ENCODE results near the gene PCSK1.
"Not testable (repeated sequence)": the region's sequence is repeated elsewhere in the genome, so short reads cannot be mapped to it uniquely, and the experiment has no call there.

The PCSK1 gene

DNA sequence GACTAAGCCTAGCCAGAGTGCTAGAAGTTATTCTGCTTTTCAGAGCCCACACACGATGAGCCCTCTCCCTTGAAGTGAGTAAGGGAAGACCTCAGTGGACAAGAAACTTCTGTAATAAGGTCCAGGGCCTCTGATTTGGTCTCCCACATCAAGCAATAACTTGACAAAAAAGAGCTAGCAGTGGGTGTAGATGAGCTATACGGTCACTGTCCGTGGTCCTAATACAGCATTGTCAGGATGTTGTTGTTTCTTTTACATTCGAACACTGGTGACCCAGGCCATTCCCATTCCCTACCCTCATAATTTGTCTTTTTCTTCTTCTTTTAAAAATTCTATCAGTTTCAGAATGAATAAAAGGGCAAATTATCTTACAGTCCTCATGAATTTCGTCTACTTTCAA, 5.2 kb downstream of the PCSK1 start:
- no peak for DNase-seq (ENCODE audit: extremely low read depth in 1 of 2, low read depth in 1 of 2)

DNA sequence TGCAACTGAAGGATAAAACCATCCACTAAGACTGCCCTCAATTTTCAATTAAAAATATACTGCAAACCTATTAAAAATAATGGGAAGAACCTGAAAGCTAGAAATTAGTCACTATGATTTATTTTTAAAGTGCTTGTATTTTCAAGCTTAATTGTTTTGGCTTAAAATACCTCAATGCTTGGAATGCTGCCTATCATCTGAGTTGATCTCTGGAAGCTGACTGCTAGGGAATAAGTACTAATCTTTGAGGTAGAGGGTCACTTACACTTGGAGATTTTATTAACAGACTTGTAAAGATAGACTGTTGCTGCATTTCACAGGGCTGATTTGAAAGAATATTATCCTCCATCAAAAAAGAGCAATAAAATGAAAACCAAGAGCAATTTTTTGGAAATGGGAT, 6.2 kb downstream of the PCSK1 start:
- no peak for DNase-seq (ENCODE audit: extremely low read depth in 1 of 2, low read depth in 1 of 2)

DNA sequence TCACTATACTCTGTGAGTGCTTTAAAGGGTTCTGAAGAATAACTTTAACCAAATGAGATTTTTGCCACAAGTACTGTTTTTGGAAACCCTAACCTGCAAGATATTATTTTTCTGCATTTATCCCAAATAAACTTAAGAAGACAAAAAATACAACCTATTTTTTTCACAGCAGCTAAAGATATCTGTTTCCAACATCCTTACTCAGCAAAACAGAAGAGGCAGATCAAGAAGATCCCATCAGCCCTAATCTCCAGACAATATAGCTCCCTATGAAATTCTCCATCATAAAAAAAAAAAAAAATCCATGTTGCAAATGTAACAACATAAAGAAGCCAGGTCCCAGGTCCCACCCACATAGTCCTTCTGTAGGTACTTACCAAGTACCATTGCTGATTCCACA, 7.6 kb downstream of the PCSK1 start:
- DNase-seq (ENCODE audit: extremely low read depth in 1 of 2, low read depth in 1 of 2), result no peak

DNA sequence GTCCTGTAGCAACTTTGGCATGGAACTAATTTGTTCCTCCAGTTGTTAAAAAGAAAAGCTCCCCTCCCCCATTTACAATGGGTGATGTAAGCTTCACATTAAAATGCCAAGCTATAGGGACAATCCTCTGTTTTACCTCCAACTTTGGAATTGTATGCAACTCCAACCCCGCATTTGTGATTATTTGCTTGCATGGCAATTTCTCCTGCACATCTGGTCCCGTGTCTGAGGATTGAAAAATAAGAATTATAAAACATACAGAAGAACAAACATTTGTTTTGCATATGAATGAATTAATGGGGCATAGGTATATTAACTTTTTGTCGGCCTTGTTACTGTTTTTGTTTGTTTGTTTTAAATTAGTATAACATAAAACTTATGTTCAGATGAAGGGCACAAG, 17.2 kb downstream of the PCSK1 start:
- DNase-seq (ENCODE audit: extremely low read depth in 1 of 2, low read depth in 1 of 2), result no peak

DNA sequence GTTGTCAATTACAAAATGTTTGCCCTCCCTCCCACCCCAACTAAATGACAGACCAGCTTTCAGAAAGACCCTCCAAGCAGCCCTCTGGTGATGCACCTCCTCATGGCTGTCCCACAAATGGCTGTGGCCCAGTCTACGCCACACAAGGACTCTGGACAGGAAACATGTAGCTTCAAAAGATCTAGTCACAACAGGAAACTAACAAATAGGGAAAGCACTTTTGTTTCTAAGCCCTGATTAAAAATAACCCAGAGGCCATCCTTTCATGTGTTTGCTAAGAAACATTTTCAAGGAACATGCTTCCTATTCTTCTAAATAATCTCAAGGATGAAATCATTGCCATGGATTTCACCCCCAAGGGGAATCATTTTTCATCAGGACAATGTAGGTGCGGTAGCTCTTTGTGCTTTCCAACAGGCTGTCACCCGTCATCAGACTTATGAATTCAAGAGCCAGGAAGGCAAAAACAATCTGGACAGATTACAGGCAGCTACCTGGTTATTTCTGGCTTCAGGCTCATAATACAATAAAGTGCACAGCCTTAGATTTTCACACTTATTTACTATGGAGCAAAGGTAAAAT, 20.1 kb downstream of the PCSK1 start:
- no peak for DNase-seq (ENCODE audit: extremely low read depth in 1 of 2, low read depth in 1 of 2)

DNA sequence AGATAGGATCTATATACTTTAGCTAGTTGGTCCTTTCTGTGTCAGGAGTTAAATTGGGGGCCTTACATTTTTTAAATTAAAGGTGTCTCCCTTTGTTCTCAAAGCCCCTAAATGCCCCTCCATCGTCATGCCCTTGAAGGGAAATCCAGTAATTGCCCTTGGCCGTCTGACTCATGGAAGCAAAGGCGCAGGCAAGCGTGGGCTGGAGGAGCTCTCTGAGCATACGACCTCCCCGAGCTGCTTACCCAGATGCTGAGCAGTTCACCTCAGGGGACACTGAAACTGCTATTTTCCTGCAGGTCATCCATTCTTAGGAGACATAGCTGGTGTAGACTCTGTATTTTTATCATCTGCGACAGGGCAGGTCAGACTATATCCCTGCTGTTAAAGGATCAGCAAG, 23.0 kb downstream of the PCSK1 start:
- no peak for DNase-seq (ENCODE audit: extremely low read depth in 1 of 2, low read depth in 1 of 2)

DNA sequence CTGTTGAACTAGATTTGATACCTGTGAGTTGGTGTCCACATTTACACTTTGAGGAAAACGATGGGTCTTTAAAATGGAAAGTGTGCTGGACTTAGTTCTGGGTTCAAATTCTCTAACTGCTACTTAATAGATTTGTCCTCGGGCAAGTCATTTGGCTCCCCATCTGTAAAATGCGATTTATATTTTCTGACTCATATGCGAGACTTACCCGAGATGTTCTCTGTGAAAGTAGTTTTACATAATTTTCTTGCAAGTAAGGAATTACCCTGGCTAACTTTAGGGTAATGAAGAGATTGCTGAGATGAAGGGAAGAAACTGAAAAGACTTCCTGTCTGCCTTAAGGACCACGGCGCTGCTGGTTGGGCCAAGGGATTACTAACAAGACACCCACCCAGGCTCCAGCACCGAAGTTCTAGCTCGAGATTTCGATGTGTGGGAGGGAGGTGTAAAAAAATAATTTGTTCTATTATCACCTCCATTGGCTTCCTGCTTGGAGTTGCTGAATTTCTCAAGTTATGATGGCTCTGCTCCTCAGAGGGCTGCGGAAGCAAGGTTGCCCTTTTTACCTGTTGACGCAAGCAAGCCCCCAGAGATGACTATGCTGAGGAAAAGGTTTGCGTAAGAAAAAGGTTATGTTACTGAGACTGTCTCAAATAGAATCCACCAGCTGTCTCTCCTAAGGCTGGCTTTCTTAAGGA, 24.1 kb downstream of the PCSK1 start:
- DNase-seq (ENCODE audit: extremely low read depth in 1 of 2, low read depth in 1 of 2), result no peak

DNA sequence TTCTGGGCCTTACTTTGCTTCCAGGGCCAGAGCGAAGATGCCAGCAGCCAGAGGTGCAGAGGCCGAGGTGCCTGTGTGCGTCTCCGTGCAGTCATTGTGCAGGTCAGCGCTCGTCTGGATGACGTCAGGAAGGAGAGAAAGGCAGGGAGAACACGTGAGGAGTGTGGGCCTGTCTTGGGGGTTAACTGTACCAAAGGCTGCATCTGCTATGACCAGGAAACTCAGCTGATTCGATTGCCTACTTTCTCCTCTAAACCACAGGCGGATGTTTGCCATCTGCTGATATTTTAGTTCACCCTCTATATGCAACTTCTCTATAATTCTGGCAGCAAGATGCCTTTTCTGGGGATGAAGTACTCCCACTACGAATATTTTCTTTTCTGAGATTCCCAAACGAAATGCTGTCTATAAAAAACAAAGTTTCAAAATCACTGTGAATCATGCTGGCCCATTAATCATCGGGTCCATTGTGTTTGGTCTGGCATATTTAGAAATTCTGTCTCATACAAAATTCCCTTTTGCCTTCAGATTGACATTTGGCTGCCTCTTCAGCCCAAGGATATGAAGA, 24.8 kb downstream of the PCSK1 start:
- no peak for DNase-seq (ENCODE audit: extremely low read depth in 1 of 2, low read depth in 1 of 2)

DNA sequence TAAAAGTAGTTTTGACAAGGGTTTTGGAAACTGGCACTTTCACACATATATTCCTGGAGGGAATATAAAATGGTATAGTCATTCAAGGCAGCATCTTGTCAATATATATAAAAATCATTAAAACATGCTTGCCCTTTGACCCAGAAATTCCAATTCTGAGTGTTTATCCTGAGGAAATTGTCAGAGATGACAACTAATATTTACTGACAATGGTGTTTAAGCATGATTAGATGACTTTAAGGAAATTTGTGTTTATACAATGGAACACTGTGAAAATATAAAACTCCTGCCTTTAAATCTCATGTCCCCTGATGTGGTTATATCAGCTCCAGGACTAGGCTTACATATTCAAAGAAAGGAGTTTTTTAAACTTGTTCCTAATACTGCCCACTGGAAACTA, 25.6 kb downstream of the PCSK1 start:
- no peak for DNase-seq (ENCODE audit: extremely low read depth in 1 of 2, low read depth in 1 of 2)

DNA sequence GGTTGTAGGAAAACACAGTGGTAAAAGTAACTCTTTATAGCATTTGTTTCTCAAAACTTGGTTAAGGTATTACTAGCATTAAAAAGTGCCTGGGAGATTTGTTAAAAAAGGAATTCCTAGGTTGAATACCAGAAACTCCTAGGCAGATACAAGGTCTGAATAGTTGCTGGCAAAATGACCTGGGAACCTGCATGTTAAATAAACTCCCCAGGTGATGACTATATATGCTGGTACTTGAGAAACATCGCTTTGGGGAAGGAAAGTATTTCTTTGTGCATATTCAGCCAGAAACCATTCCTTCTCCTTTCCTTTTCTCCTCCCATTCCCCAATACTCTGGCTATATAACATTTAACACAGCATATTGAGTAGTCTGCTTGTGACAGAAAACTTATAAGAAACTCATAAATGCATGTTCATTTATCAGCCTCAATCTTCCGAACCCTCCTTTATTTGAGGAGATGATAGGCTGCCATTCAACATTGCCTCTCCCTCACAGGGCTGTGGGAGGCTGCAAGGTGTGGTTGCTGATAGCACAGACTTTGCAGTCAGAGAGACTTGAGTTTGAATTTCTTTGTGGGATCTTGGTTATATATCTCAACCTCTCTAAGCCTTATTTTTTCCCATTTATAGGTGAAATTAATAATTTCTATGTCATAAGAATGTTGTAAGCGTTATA, 28.7 kb downstream of the PCSK1 start:
- DNase-seq (ENCODE audit: extremely low read depth in 1 of 2, low read depth in 1 of 2), result no peak

DNA sequence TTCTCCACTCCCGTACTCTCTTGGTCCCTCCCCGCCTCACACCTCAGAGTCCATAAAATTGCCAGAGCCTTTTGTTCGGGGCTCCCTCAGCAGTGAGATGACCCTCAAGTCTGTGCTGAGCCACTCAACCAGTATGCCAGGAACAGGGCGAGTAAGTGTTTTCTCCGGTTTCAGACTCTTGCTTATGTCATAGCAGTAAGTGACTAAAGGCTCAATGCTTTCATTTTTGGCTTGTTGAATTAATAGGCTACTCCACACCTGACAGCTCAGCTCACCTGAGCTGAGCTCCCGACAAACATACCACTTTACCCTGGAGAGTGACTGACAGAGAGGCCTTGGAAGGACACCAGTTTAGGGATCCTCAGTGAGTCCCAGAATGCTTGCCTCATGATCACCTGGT, 30.5 kb downstream of the PCSK1 start:
- no peak for DNase-seq (ENCODE audit: extremely low read depth in 1 of 2, low read depth in 1 of 2)

DNA sequence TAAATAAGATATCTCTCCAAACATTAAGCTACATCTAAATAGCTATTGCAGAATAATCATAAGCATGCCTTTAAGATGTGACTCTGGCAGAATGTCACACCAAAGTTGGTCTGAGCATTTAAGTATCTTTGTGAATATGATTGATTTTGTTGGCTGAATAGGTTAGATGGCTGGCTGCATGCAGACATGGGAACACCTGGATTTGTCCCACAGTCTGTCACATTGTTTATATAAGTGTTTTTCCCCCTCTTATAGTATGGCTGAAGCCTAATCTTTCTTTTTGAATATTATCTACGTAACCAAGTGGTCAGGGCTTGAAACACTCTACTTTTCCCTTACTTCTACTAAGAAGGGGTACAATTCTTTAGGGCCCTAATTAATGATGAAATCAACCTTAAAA, 36.2 kb downstream of the PCSK1 start:
- DNase-seq (ENCODE audit: extremely low read depth in 1 of 2, low read depth in 1 of 2), result no peak

DNA sequence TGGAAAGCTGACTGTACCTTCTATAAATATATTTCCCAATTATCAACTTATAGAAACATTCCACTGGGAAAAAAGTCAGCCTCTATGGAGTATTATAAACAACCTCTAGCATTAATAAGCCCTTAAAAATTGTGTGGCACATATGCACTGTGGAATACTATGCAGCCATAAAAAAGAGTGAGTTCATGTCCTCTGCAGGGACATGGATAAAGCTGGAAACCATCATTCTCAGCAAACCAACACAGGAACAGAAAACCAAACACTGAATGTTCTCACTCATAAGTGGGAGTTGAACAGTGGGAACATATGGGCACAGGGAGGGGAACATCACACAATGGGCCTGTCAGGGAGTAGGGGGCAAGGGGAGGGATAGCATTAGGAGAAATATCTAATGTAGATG, 37.8 kb downstream of the PCSK1 start:
- DNase-seq (ENCODE audit: extremely low read depth in 1 of 2, low read depth in 1 of 2), result not testable (repeated sequence)

DNA sequence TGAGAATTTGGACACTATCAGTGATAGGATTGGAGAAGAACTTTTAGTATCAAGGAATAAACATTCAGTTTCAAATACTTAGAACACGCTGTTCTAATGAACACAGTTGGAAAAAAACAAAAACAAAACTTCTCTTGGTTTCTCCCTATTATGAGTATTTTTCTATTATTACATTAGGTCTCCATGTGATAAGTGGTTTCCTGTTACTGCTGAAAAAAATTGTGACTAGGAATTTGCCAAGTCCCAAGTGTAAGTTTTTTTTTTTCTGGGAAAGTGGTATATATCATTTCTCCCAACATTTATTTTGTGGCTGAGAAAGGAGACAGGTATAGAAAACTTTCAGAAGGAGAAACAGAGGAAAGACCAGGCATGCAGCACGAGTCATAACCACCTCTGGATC, 41.1 kb downstream of the PCSK1 start:
- no peak for DNase-seq (ENCODE audit: extremely low read depth in 1 of 2, low read depth in 1 of 2)

DNA sequence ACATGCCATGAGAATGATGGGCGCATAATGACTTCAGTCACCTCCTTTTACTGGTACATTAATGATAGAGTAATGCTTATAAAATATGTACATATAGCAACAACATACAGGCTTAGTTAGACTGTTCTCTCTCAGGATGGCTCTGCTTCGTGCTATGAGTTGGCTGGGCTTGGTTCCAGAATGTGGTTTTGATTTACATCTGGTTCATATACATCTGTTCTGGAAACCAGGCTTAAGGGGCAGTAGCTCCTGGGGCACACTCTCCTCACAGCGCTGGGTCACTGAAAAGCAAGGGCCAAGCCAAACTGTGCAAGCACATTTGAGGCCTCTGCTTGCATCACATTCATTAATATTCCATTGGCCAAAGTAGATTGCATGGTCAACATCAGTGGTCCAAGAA, 44.9 kb downstream of the PCSK1 start:
- DNase-seq (ENCODE audit: extremely low read depth in 1 of 2, low read depth in 1 of 2), result no peak

DNA sequence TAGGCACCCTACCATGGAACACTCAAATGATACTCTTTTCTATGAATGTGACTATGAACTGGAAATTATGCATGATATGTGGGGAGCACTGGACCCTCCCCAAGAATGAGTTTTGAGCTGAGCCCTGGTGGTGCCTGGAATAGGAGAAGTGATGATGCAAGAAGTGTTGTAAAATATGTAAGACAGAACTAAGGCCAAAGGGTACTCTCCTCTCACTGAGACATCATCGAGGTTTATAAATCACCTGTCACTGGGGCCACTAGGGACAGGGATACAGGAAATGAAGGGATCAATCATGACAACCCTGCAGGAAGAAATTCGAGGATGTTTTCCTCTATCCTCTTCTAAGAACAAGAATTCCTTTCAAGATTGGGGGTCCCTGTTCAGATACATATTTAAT, 45.4 kb downstream of the PCSK1 start:
- DNase-seq (ENCODE audit: extremely low read depth in 1 of 2, low read depth in 1 of 2), result no peak

DNA sequence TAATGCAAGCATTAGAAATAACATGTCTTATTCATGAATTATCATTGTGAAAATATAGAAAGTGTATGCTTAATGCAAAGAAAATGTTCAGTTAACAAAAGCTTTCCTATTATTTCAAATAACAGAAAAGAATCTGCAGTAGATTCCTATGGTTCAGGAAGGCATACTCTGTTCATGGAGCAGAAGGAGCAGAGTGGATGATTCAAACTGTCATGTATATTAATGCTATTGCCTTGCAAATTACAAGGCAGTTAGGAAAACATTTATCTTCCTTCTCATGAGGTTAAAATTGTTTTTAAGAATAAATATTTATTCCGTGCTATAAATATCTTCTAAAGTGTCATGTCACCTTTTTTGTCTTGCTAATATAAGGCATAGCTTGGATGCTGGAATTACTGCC, 47.5 kb downstream of the PCSK1 start:
- no peak for DNase-seq (ENCODE audit: extremely low read depth in 1 of 2, low read depth in 1 of 2)

DNA sequence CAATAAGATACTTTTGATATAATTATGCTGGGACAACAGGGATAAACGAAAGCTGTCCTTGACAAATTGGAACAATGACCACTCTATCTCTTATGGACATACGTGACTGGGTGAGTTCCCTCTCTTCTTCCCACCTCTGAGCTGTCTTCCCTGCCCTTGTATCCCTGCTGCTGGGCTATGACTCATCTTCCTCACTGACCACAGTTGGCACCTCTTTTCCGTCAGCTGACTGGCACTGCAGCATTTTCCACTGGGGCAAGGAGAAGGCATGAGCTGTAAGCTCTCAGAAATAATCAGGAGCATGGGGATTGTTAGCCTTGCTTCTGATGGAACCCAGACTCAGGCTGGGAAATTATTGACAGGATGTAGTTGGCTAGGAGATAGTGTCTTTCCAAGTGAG, 48.7 kb downstream of the PCSK1 start:
- no peak for DNase-seq (ENCODE audit: extremely low read depth in 1 of 2, low read depth in 1 of 2)

DNA sequence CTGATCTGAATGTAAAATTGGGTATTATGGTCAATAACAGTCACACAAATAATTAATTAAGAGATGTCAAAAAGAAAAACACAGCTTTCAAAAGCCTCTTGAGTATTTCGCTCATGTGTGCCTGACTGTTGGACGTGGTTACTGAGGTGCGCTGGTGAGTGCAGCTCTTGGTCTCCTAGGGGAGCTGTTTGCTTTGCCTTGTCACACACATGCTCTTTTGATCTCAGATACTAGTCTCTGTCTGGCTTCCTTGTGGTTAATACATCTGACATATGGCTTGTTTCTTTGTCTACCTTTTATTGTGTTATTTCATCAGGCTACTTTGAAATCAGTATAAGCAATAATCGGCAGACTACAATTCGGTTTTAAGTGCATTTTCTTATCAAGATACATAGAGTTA, 51.5 kb downstream of the PCSK1 start:
- DNase-seq (ENCODE audit: extremely low read depth in 1 of 2, low read depth in 1 of 2), result no peak

DNA sequence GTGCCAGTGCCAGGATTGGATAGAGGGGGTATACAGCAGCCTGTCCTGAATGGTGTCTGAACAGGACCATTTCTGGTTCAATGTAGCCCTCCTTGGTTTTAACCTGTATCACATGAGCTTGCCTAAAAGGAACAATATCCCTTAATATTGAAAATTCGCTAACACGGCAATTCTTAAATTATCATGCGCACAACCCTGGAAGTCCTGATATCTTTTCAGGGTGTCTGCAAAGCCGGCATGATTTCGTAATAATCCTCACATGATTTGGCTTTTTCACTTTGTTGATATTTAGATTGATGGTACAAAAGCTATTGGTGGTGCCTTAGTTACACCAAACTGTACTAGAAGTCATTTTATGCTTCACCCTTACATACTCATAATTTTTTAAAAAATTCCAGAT, 53.2 kb downstream of the PCSK1 start:
- DNase-seq (ENCODE audit: extremely low read depth in 1 of 2, low read depth in 1 of 2), result no peak

DNA sequence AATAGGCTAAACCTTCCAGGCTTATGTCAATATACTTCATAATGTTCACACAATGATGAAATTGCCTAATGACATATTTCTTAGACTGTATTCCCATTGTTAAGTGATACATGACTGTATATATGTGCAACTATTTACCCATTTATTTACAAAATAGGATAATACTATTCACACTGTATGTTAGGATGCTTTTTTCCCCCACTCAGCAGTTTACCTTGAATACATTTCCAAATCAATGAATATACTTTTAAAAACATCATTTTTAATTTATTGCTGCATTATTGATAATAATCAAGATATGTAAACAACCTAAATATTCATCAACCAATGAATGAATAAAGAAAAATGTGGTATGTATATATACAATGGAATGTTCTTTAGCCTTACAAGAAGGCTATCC, 55.5 kb downstream of the PCSK1 start:
- no peak for DNase-seq (ENCODE audit: extremely low read depth in 1 of 2, low read depth in 1 of 2)

DNA sequence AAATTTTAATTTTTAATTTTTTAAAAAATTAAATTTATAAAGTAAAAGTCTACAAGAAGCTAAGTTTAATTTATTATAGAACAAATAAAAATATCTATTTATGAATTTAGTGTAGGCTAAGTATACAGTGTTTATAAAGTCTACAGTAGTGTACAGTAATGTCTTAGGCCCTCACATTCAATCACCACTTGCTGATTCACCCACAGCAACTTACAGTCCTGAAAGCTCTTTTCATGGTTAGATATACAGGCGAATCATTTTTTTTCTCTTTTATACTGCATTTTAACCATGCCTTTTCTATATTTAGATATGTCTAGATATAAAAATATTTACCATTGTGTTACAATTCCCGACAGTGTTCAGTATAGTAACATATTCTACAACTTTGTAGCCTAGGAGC, 55.9 kb downstream of the PCSK1 start:
- no peak for DNase-seq (ENCODE audit: extremely low read depth in 1 of 2, low read depth in 1 of 2)

Data from activated CD8-positive, alpha-beta memory T cell treated with anti-CD3 and anti-CD28 coated beads for 1 hour (primary cell).